HEK293 (cell line): ENCODE data around the gene TAF15.

Experiments
- TCF7L2 ChIP-seq: IDR thresholded peaks from 2 replicates; pipeline ENCODE4 v1.6.1; 2011; ENCODE audit warnings: low read depth, mild to moderate bottlenecking, inconsistent platforms, low read length, moderate library complexity, borderline replicate concordance
- ZNF184 ChIP-seq: fragments of 450-650 bp; IDR thresholded peaks from 2 replicates; pipeline ENCODE4 v1.5.1; 2018; ENCODE audit warnings: missing biosample characterization, mild to moderate bottlenecking, missing genetic modification characterization
- ZNF223 ChIP-seq: fragments of 450-650 bp; formaldehyde crosslinking; IDR thresholded peaks from 2 replicates; pipeline ENCODE4 v1.5.1; 2016; ENCODE audit warnings: missing biosample characterization, missing genetic modification characterization
- ZNF423 ChIP-seq: fragments of 450-650 bp; formaldehyde crosslinking; IDR thresholded peaks from 2 replicates; pipeline ENCODE4 v1.5.1; 2016; ENCODE audit warnings: missing biosample characterization, missing genetic modification characterization
- ZNF501 ChIP-seq: fragments of 450-650 bp; formaldehyde crosslinking; IDR thresholded peaks from 2 replicates; pipeline ENCODE4 v1.5.1; 2016; ENCODE audit warnings: missing biosample characterization, missing genetic modification characterization
- ZNF621 ChIP-seq: fragments of 450-650 bp; formaldehyde crosslinking; IDR thresholded peaks from 2 replicates; pipeline ENCODE4 v1.5.1; 2017; ENCODE audit warnings: missing biosample characterization, missing genetic modification characterization
- ZNF664 ChIP-seq: fragments of 450-650 bp; formaldehyde crosslinking; IDR thresholded peaks from 2 replicates; pipeline ENCODE4 v1.5.1; 2016; ENCODE audit warnings: missing biosample characterization, missing genetic modification characterization
- ZNF677 ChIP-seq: fragments of 450-650 bp; IDR thresholded peaks from 2 replicates; pipeline ENCODE4 v1.5.0; 2018; ENCODE audit warnings: missing biosample characterization, mild to moderate bottlenecking, missing genetic modification characterization, moderate library complexity
- ZNF76 ChIP-seq: fragments of 450-650 bp; formaldehyde crosslinking; IDR thresholded peaks from 2 replicates; pipeline ENCODE4; 2016; ENCODE audit warnings: low read depth, missing biosample characterization, missing genetic modification characterization, borderline replicate concordance
- TF ChIP-seq, protein P1 (sequence below): fragments of 450-650 bp; formaldehyde crosslinking; IDR thresholded peaks from 2 replicates; pipeline ENCODE4 v1.5.1; 2016; ENCODE audit warnings: missing biosample characterization, missing genetic modification characterization
- TF ChIP-seq, protein P2 (sequence below): fragments of 450-650 bp; formaldehyde crosslinking; IDR thresholded peaks from 2 replicates; pipeline ENCODE4 v1.5.1; 2016; ENCODE audit warnings: missing biosample characterization, missing genetic modification characterization
- TF ChIP-seq, protein P3 (sequence below): fragments of 450-650 bp; formaldehyde crosslinking; IDR thresholded peaks from 2 replicates; pipeline ENCODE4 v1.5.1; 2016; ENCODE audit warnings: missing biosample characterization, missing genetic modification characterization

DNA sequence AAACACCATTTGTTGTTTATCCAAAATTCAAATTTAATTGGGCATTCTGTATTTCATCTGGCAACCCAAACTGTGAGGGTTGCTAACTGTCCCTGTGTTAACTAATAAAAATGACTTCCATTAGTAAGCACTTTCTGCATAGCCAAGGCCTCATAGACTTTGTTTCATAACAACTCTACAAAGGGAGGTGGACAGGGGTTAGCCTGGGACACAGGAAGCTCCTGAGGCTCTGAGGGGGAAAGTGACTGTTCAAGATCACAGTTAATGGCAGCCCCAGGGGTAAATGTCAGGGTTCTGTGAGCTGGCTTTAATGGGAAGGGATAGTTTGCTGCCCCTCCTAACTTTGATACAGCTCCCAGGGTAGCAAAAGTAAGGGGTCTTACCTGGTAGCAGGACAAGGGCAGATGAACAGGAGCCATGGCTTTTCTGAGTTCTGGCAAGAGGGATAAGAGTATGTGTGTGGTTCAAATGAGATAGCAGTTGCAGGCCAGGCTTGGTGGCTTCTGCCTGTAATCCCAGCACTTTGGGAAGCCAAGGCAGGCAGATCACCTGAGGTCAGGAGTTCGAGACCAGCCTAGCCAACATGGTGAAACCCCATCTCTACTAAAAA, 57.2 kb downstream of the TAF15 start:
- TF ChIP-seq ZNF184 (tag by site-specific recombination), result no peak
- TF ChIP-seq ZNF501, result no peak
- TF ChIP-seq, protein P1, sequence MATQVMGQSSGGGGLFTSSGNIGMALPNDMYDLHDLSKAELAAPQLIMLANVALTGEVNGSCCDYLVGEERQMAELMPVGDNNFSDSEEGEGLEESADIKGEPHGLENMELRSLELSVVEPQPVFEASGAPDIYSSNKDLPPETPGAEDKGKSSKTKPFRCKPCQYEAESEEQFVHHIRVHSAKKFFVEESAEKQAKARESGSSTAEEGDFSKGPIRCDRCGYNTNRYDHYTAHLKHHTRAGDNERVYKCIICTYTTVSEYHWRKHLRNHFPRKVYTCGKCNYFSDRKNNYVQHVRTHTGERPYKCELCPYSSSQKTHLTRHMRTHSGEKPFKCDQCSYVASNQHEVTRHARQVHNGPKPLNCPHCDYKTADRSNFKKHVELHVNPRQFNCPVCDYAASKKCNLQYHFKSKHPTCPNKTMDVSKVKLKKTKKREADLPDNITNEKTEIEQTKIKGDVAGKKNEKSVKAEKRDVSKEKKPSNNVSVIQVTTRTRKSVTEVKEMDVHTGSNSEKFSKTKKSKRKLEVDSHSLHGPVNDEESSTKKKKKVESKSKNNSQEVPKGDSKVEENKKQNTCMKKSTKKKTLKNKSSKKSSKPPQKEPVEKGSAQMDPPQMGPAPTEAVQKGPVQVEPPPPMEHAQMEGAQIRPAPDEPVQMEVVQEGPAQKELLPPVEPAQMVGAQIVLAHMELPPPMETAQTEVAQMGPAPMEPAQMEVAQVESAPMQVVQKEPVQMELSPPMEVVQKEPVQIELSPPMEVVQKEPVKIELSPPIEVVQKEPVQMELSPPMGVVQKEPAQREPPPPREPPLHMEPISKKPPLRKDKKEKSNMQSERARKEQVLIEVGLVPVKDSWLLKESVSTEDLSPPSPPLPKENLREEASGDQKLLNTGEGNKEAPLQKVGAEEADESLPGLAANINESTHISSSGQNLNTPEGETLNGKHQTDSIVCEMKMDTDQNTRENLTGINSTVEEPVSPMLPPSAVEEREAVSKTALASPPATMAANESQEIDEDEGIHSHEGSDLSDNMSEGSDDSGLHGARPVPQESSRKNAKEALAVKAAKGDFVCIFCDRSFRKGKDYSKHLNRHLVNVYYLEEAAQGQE, result no peak
- TF ChIP-seq, protein P2, sequence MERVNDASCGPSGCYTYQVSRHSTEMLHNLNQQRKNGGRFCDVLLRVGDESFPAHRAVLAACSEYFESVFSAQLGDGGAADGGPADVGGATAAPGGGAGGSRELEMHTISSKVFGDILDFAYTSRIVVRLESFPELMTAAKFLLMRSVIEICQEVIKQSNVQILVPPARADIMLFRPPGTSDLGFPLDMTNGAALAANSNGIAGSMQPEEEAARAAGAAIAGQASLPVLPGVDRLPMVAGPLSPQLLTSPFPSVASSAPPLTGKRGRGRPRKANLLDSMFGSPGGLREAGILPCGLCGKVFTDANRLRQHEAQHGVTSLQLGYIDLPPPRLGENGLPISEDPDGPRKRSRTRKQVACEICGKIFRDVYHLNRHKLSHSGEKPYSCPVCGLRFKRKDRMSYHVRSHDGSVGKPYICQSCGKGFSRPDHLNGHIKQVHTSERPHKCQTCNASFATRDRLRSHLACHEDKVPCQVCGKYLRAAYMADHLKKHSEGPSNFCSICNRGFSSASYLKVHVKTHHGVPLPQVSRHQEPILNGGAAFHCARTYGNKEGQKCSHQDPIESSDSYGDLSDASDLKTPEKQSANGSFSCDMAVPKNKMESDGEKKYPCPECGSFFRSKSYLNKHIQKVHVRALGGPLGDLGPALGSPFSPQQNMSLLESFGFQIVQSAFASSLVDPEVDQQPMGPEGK (tag by site-specific recombination), result no peak
- no peak for TF ChIP-seq ZNF677 (tag by site-specific recombination)
- TF ChIP-seq, protein P3, sequence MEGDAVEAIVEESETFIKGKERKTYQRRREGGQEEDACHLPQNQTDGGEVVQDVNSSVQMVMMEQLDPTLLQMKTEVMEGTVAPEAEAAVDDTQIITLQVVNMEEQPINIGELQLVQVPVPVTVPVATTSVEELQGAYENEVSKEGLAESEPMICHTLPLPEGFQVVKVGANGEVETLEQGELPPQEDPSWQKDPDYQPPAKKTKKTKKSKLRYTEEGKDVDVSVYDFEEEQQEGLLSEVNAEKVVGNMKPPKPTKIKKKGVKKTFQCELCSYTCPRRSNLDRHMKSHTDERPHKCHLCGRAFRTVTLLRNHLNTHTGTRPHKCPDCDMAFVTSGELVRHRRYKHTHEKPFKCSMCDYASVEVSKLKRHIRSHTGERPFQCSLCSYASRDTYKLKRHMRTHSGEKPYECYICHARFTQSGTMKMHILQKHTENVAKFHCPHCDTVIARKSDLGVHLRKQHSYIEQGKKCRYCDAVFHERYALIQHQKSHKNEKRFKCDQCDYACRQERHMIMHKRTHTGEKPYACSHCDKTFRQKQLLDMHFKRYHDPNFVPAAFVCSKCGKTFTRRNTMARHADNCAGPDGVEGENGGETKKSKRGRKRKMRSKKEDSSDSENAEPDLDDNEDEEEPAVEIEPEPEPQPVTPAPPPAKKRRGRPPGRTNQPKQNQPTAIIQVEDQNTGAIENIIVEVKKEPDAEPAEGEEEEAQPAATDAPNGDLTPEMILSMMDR (tag by site-specific recombination), result no peak
- no peak for TF ChIP-seq TCF7L2
- TF ChIP-seq ZNF423, result no peak
- no peak for TF ChIP-seq ZNF223 (tag by site-specific recombination)
- TF ChIP-seq ZNF664 (tag by site-specific recombination), result no peak
- no peak for TF ChIP-seq ZNF76 (tag by site-specific recombination)
- no peak for TF ChIP-seq ZNF621 (tag by site-specific recombination)
